Natural killer cell treated with Interleukin-12 subunit alpha and Interleukin-12 subunit beta and Interleukin-15 and Interleukin-18, amount 100 ng/mL, for 72 hours (primary cell): ENCODE measurements around the gene LRRC28. TPM values are rescaled to one million over a fixed set of nuclear protein-coding genes. Genes with fewer than 3 reads are reported as not detected.

Experiments used
- ATAC-seq, 2 donors: fragments of 150-1000 bp; cut with Tn5 transposase in 1 of 2; sonication (Bioruptor Pico), chemical (Tn5 transposase) in 1 of 2; 2 replicates each; pipeline ENCODE4 v1.10.0; 2021
- DNase-seq: peaks from one replicate; pipeline ENCODE4 v3.0.0; 2022; ENCODE audit warnings: low spot score
- H3K27ac Mint-ChIP-seq, 2 donors: 1 replicate in 1 of 2; 2 replicates in 1 of 2; pipeline ENCODE4 v1.8.0; 2022; ENCODE audit warnings: mixed read lengths in 2 of 2, mild to moderate bottlenecking in 1 of 2, moderate library complexity in 1 of 2
- H3K27me3 Mint-ChIP-seq, 2 donors: 1 replicate in 1 of 2; 2 replicates in 1 of 2; pipeline ENCODE4 v1.8.0; 2022; ENCODE audit warnings: mixed read lengths in 2 of 2
- H3K36me3 Mint-ChIP-seq: one replicate; pipeline ENCODE4 v1.8.0; 2022; ENCODE audit warnings: mixed read lengths
- H3K4me1 Mint-ChIP-seq, 2 donors: 1 replicate in 1 of 2; 2 replicates in 1 of 2; pipeline ENCODE4 v1.8.0; 2022; ENCODE audit warnings: low read depth in 2 of 2, mixed read lengths in 2 of 2, mild to moderate bottlenecking in 1 of 2
- H3K4me3 Mint-ChIP-seq: one replicate; pipeline ENCODE4 v1.8.0; 2022; ENCODE audit warnings: mixed read lengths
- H3K9me3 Mint-ChIP-seq: 2 replicates; pipeline ENCODE4 v1.8.0; 2022; ENCODE audit warnings: mixed read lengths
- total RNA-seq, 2 donors: library from RNA; stranded (reverse); gene quantifications; one replicate each; pipeline ENCODE4 v1.2.3, GENCODE V29; 2022

The LRRC28 gene
- total RNA-seq, 2 donors from 2014 or later, result 28.9 to 51.7 TPM

DNA sequence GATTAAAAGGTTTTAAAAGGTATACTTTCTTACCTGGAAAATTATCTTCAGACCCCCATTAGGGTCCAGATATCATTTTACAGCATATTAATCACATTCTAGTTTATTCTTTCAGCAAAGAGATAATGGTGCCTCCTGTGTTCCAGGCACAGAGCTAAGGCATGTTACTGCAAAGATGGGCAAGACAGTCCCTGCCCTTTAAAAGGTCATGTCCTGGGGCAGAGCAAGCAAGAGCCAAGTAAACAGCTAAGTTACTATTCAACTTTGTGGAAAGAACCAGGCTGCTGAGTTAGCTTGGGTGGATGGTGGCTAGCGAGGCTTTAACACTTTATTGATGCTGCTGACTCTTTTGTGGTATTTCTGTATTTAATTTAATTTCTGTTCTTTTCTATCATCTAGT is 75.0 kb downstream of the LRRC28 start:
- no peak for ATAC-seq
- DNase-seq, result no peak

DNA sequence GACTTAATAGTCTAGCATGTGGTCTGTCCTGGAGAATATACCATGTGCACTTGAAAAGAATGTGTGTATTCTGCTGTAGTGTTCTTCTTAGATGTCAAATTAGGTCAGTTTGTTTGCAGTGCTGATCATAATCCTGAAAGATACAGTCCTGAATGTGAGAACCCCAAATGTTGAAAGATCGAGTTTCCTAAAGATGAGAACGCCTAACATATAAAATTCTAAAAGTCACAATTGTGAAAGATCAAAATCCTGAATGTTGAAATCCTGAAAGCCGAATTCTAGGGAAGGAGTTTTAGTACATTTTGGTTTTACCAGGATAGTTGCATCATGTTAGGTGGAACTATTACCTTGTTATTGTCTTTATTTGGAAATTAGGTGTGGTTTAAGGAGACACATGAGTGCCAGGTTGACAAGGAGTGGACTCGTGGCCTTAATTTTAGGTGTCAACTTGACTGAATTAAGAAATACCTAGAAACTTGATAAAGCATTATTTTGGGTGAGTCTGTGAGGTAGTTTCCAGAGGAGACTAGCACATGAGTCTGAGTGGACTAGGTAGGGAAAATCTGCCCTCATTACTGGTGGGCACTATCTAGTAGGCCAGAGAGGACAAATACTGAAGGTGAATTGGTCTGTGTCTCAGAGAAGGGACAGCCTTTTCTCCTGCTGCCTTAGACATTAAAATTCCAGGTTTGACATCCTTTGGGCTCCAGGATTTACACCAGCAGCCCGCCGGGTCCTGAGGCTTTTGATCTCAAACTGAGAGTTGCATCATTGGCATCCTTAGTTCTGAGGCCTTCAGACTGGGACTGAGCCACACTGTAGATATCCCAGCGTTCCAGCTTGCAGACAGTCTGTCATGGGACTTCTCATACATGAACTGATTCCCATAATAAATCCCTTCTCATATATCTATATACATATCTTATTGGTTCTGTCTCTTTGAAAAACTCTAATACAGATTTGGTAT is 77.1 kb downstream of the LRRC28 start:
- Mint-ChIP-seq H3K9me3 (no peaks in the 10 kb centered on the region), H3K4me1 (peaks cover 35 to 54% of the 10 kb centered on the region in 2 donors), H3K27me3 (peaks cover 0 to 2% of the 10 kb centered on the region in 2 donors), H3K36me3 (peaks cover 17% of the 10 kb centered on the region), H3K4me3 (peak overlapping the region; percentile 14), H3K27ac (peak overlapping the region in 1 of 2 donors; percentile 26)
- no peak for DNase-seq
- ATAC-seq, result no peak

More for the DNA sequence above, 75.0 kb downstream of the LRRC28 start:
- H3K36me3 Mint-ChIP-seq, result peaks cover 11% of the 10 kb centered on the region
- H3K4me3 Mint-ChIP-seq, result peak overlapping the region; percentile 6
- peak overlapping the region in 1 of 2 donors; percentile 76 for H3K27ac Mint-ChIP-seq
- no peaks in the 10 kb centered on the region for H3K9me3 Mint-ChIP-seq
- peaks cover 0 to 2% of the 10 kb centered on the region in 2 donors for H3K27me3 Mint-ChIP-seq
- peaks cover 25 to 41% of the 10 kb centered on the region in 2 donors for H3K4me1 Mint-ChIP-seq

DNA sequence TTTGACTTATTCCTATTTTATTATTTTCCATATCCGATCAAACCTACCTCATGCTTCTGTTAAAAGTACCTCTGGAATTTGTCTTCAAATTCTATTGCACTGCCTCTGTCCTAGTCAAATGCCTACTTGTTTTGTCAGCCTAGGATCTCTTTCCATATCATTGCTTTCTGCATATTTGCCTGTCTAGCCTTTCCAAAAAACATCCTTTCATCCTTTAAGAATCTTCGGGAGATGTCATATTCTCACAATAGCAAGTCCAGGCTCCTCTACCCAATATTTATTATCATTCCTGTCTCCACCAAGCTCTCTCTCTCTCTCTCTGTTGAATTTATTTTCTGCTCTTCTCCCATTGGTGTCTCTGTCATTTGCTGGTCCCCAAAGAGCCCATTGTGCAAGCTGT is 80.1 kb downstream of the LRRC28 start:
- Mint-ChIP-seq H3K9me3 (no peaks in the 10 kb centered on the region), H3K4me3 (peak overlapping the region; percentile 24), H3K27me3 (peaks cover 0 to 2% of the 10 kb centered on the region in 2 donors), H3K27ac (peak overlapping the region in 1 of 2 donors; percentile 76), H3K4me1 (peaks cover 23 to 43% of the 10 kb centered on the region in 2 donors), H3K36me3 (peaks cover 12% of the 10 kb centered on the region)
- no peak for ATAC-seq
- DNase-seq, result no peak

DNA sequence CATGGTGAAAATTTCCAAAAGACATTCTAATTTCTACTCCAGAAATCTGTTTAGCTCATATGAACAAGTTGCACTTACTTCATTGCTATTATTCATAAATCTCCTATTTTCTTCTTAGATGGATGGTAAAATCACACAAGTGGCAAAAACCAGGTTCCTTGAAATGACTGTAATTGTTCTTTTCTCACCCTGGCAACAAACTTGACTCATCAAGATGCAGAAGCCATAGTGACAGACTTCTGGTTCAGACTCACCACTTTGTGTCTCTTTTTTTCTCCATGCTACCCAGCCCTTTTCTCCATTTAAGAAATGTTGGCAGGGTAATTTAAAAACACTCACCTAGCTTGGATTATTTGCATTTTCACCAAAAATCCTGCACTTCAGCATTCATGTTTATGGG is 82.1 kb downstream of the LRRC28 start:
- no peak for DNase-seq
- ATAC-seq, result peak; percentile 88 to 93
- H3K27ac Mint-ChIP-seq, result peak overlapping the region; percentile 76 to 79
- peaks cover 0 to 2% of the 10 kb centered on the region in 2 donors for H3K27me3 Mint-ChIP-seq
- H3K4me3 Mint-ChIP-seq, result peak overlapping the region; percentile 79
- H3K4me1 Mint-ChIP-seq, result peaks cover 27 to 40% of the 10 kb centered on the region in 2 donors
- H3K9me3 Mint-ChIP-seq, result no peaks in the 10 kb centered on the region
- H3K36me3 Mint-ChIP-seq, result peaks cover 21% of the 10 kb centered on the region

DNA sequence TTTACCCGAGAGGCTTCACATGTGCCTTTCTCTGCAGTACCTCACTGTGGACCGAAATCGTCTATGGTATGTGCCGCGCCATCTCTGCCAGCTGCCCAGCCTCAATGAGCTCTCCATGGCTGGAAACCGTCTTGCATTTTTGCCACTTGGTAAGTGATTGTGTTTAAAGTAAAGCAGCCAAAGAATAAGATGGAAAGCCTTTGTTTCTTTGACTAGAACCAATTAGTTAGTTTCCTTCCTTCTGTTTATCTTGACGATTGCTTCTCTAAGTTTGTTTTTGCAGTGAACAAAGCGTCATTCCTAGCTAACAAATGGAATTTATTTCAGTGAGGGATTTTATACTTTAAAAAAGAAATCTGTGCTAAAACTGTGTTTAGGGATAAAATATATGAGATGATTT is 82.7 kb downstream of the LRRC28 start:
- peaks cover 26% of the 10 kb centered on the region for H3K36me3 Mint-ChIP-seq
- peaks cover 31 to 40% of the 10 kb centered on the region in 2 donors for H3K4me1 Mint-ChIP-seq
- H3K4me3 Mint-ChIP-seq, result peak overlapping the region; percentile 79
- DNase-seq (no peak), ATAC-seq (no peak)
- no peaks in the 10 kb centered on the region for H3K9me3 Mint-ChIP-seq
- peaks cover 0 to 2% of the 10 kb centered on the region in 2 donors for H3K27me3 Mint-ChIP-seq
- H3K27ac Mint-ChIP-seq, result peak overlapping the region; percentile 76 to 79

DNA sequence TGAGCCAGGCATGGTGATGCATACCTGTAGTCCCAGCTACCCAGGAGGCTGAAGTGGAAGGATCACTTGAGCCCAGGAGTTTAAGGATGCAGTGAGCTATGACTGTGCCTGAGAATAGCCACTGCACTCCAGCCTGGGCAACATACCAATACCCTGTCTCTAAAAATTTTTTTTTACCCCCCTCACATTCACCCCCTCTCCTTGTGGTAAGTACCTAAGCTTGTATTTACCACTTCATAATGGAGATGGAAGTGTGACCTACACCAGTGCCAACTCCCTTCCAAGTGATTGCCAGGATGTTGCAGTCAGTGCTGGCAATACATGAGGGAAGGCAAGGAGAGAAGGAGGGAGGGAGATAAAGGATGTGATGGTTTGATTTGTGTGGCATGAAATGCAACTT is 84.2 kb downstream of the LRRC28 start:
- DNase-seq (no peak), ATAC-seq (no peak)
- Mint-ChIP-seq H3K36me3 (peaks cover 26% of the 10 kb centered on the region), H3K27ac (no peak overlapping the region), H3K4me1 (peaks cover 29 to 38% of the 10 kb centered on the region in 2 donors), H3K27me3 (peaks cover 0 to under 1% of the 10 kb centered on the region in 2 donors), H3K9me3 (no peaks in the 10 kb centered on the region), H3K4me3 (no peak overlapping the region)

DNA sequence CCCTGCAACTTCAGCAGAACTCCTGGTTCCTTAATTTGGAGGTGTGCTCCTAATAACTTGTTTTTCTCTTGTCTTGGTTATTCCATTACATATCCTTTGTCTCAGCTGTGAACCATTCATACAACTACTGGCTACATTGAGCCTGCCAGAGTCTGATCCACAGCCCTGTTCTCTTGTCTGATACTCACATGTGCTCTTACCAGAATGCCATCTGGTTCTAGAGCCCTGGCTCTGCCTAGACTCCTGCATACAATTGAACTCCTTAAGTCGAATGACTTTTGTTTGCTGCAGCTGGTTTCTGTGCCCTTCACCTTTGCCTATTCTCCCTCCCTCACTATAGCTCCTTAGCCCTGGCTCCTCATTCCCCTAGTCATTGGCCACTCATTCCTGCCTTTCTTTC is 85.5 kb downstream of the LRRC28 start:
- Mint-ChIP-seq H3K4me1 (peaks cover 23 to 27% of the 10 kb centered on the region in 2 donors), H3K36me3 (peaks cover 20% of the 10 kb centered on the region), H3K9me3 (no peaks in the 10 kb centered on the region), H3K27ac (peak overlapping the region in 1 of 2 donors; percentile 11), H3K4me3 (peak overlapping the region; percentile 13), H3K27me3 (no peaks in the 10 kb centered on the region)
- DNase-seq (no peak), ATAC-seq (no peak)

DNA sequence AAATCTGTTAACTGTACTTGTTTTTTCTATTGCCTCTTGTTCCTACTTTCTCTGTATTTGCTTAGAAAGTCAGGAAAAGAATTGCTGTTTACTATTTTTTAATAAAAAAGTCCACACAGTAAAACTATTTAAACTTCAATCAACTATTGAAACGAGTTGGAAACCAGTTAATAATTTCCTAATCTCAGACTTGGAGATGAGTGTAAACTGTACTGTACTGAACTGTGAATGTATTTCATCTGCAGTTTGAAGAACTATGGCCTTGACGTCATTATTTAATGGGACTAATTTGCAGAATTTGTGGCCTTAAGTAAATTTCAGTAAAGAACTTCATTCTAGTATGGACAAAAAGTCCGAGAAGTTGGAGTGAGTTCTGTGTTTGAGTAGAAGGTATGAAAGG is 89.1 kb downstream of the LRRC28 start:
- peak overlapping the region in 1 of 2 donors; percentile 6 for H3K27ac Mint-ChIP-seq
- no peak overlapping the region for H3K4me3 Mint-ChIP-seq
- no peak for DNase-seq
- peaks cover 14% of the 10 kb centered on the region for H3K36me3 Mint-ChIP-seq
- no peaks in the 10 kb centered on the region for H3K9me3 Mint-ChIP-seq
- no peaks in the 10 kb centered on the region for H3K27me3 Mint-ChIP-seq
- no peak for ATAC-seq
- H3K4me1 Mint-ChIP-seq, result peaks cover 18 to 22% of the 10 kb centered on the region in 2 donors

DNA sequence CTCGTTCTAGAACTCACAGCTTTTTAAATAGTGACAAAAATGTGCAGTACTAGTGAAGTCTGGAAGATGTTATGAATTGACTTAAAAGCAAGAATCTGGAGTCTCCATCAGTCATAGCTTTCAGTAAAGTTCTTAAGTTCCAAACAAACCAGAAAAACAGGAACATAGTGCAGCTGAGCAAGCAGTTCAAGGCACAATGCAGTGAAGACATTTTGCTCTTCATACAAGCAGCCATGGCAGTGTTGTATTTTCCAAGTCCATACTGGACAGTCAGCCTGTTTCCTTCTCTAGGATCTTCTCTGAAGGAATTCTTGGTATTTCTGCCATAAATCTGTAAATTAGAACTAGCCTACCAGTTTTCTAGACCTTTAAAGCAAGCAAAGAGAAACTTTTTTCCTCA is 90.5 kb downstream of the LRRC28 start:
- peaks cover 19 to 20% of the 10 kb centered on the region in 2 donors for H3K4me1 Mint-ChIP-seq
- H3K27me3 Mint-ChIP-seq, result no peaks in the 10 kb centered on the region
- H3K4me3 Mint-ChIP-seq, result no peak overlapping the region
- peaks cover 10% of the 10 kb centered on the region for H3K36me3 Mint-ChIP-seq
- no peak for ATAC-seq
- DNase-seq, result no peak
- no peaks in the 10 kb centered on the region for H3K9me3 Mint-ChIP-seq
- peak overlapping the region in 1 of 2 donors; percentile 17 for H3K27ac Mint-ChIP-seq

DNA sequence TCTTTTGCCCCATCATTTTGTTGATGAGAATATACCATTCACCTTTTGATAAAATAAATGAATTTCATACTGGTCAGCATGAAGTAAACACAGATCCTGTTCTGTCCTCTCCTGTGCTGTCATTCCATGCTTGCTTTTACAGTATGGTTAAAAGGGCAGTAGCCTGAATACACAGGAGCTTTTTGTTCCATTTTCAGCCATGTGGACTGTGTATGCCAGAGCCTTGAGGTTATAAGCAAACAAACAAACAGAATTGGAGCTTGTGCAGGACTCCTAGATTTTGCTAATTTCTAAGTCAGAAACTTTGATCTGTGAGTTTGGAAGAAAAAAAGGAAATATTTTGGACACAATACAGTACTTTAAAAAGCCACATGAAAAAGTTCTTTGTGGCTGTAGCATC is 91.9 kb downstream of the LRRC28 start:
- H3K27ac Mint-ChIP-seq, result no peak overlapping the region
- DNase-seq, result no peak
- H3K36me3 Mint-ChIP-seq, result peaks cover 13% of the 10 kb centered on the region
- no peaks in the 10 kb centered on the region for H3K9me3 Mint-ChIP-seq
- H3K4me3 Mint-ChIP-seq, result no peak overlapping the region
- peaks cover 17 to 22% of the 10 kb centered on the region in 2 donors for H3K4me1 Mint-ChIP-seq
- no peaks in the 10 kb centered on the region for H3K27me3 Mint-ChIP-seq
- ATAC-seq, result no peak

DNA sequence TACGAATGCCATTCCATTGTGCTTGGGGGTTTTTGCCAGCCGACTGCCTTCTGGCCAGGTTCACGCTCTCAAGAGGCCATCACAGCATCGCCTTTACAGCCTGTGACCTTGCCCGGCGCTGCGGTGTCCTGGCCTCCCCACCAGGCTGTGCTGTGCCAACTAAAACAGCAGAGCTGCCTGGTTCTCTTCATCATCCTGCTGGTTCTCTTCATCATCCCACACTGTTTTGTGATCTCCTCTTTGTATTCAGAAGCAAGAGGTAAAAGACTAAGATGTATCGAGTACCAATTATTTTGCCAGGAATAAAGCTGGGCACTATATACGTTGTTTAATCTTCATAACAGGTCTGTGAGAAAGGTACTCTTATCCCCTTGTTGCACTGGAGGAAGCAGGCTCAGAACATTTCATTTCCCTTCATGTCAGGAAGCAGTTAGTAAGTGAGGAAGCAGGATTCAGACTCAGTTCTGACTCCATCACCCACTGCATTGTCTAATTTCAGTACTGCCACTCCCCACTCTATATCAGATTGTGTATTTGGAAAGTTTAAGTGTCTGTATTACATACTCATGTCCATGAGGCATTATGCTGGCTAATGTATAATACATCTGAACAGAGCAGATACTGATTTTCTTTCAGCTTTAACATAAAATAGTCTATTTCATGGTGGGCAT is 92.7 kb downstream of the LRRC28 start:
- Mint-ChIP-seq H3K9me3 (no peaks in the 10 kb centered on the region), H3K27me3 (no peaks in the 10 kb centered on the region), H3K27ac (peak overlapping the region in 1 of 2 donors; percentile 38), H3K4me3 (peak overlapping the region; percentile 0), H3K36me3 (peaks cover 9% of the 10 kb centered on the region), H3K4me1 (peaks cover 13 to 22% of the 10 kb centered on the region in 2 donors)
- no peak for DNase-seq
- peak; percentile 61 to 87 for ATAC-seq

DNA sequence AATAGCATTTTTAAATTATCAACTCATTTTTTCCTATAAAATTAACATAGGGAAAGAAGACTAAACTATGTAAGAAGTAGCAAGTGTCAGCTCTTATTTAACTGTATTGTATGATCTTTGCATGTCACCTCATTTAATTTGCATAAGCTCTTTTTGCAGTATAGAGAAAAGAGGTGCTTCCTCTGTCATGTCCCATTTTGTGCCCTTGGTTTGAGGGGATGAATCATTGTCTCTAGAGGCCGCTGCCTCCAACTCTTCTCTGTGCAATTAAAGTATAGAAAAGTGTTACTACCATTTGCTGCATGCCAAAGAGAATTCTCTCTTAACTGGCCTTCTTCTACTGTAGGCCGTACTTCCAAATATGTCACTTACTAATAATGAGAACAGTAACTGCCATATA is 93.4 kb downstream of the LRRC28 start:
- peak overlapping the region; percentile 32 to 38 for H3K27ac Mint-ChIP-seq
- peaks cover 13 to 22% of the 10 kb centered on the region in 2 donors for H3K4me1 Mint-ChIP-seq
- H3K4me3 Mint-ChIP-seq, result peak overlapping the region; percentile 0
- DNase-seq, result no peak
- H3K9me3 Mint-ChIP-seq, result no peaks in the 10 kb centered on the region
- H3K27me3 Mint-ChIP-seq, result no peaks in the 10 kb centered on the region
- ATAC-seq, result peak in 1 of 2 donors; percentile 55
- peaks cover 15% of the 10 kb centered on the region for H3K36me3 Mint-ChIP-seq

DNA sequence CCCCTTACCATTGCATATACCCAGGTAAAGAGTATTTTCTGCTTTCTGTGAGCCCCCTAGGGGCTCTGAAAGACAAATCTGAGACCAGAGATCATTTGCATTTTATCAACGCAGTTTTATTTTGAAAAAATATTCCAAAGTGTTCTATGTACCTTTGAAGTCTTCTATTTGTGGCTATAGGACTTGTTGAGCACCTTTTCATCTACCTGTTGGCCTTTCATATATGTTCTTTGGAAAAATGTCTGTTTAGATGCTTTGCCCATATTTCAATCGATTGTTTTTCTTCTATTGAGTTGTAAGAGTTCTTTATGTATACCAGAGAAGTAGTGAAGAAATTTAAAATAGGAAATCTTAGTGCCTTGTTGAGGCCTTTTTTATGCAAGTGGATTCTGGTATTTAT is 94.0 kb downstream of the LRRC28 start:
- Mint-ChIP-seq H3K9me3 (no peaks in the 10 kb centered on the region), H3K4me3 (no peak overlapping the region), H3K36me3 (peaks cover 15% of the 10 kb centered on the region), H3K27ac (peak overlapping the region in 1 of 2 donors; percentile 32), H3K4me1 (peaks cover 15 to 26% of the 10 kb centered on the region in 2 donors), H3K27me3 (no peaks in the 10 kb centered on the region)
- ATAC-seq (no peak), DNase-seq (no peak)
